Sigmoid colon (tissue), 7 donors: ENCODE data around the gene FIG4. TPM values are rescaled to one million over a fixed set of nuclear protein-coding genes. Genes with fewer than 3 reads are reported as not detected.

Experiments used
- DNase-seq: peaks from one replicate; pipeline ENCODE4 v3.0.0-alpha.2; 2019
- H3K27ac ChIP-seq, 4 donors: fragments of 200-600 bp; sonication (generic); one replicate each; pipeline ENCODE4 v1.5.1; 2016 to 2019; ENCODE audit warnings: mild to moderate bottlenecking in 1 of 4
- H3K27me3 ChIP-seq, 3 donors: fragments of 200-600 bp; sonication (generic); one replicate each; pipeline ENCODE4 v1.5.1; 2019; ENCODE audit warnings: mild to moderate bottlenecking in 1 of 3
- H3K36me3 ChIP-seq, 4 donors: fragments of 200-600 bp; sonication (generic); one replicate each; pipeline ENCODE4 v1.5.1; 2016 to 2019
- H3K4me1 ChIP-seq, 4 donors: fragments of 200-600 bp; sonication (generic); one replicate each; pipeline ENCODE4 v1.5.1; 2017 to 2019
- H3K4me3 ChIP-seq, 4 donors: fragments of 200-600 bp; sonication (generic); one replicate each; pipeline ENCODE4 v1.5.1; 2017 to 2019; ENCODE audit warnings: mild to moderate bottlenecking in 2 of 4, moderate library complexity in 1 of 4
- H3K9me3 ChIP-seq, 4 donors: fragments of 200-600 bp in 3 of 4; sonication (generic) in 3 of 4; one replicate each; pipeline versions ENCODE4 v1.5.1 to v1.6.1; 2013 to 2019
- CTCF ChIP-seq, 4 experiments: fragments of 450-650 bp in 3 of 4; fragments of 200-600 bp in 1 of 4; IDR thresholded peaks; one replicate each; pipeline ENCODE4 v1.5.1; 2016 to 2019; ENCODE audit warnings: antibody characterized with exemption in 4 of 4, mild to moderate bottlenecking in 3 of 4, moderate library complexity in 2 of 4
- EP300 ChIP-seq, 4 donors: sonication (generic); formaldehyde crosslinking; IDR thresholded peaks; one replicate each; pipeline ENCODE4 v1.6.1; 2017; ENCODE audit warnings: antibody characterized with exemption in 4 of 4
- POLR2A ChIP-seq, 2 donors: fragments of 450-650 bp; IDR thresholded peaks; one replicate each; pipeline ENCODE4 v1.6.1; 2016; ENCODE audit warnings: antibody characterized with exemption in 2 of 2, mild to moderate bottlenecking in 2 of 2, moderate library complexity in 2 of 2
- POLR2AphosphoS5 ChIP-seq, 4 donors: sonication (generic); formaldehyde crosslinking; IDR thresholded peaks; one replicate each; pipeline ENCODE4 v1.6.1; 2017; ENCODE audit warnings: antibody characterized with exemption in 4 of 4
- WGBS, 2 donors: extraction: QIAGEN DNeasy Blood & Tissue Kit; methylation state at CpG; one replicate each; pipeline ENCODE4 v1.1.7; 2013; 5-methylcytosine and 5-hydroxymethylcytosine counted together
- intact Hi-C: fragments of 100-400 bp; cut with DNase I; formaldehyde crosslinking; loops from one replicate; pipeline ENCODE4 v1.15.1; 2023
- polyA plus RNA-seq, 3 donors: library from polyadenylated mRNA; stranded (reverse); fragments of 200-250 nt; gene quantifications; one replicate each; pipeline ENCODE4 v1.2.3, GENCODE V29; 2013
- total RNA-seq, 4 donors: library from RNA; depleted of rRNA; stranded (reverse); fragments of >200 nt; gene quantifications; one replicate each; pipeline ENCODE4 v1.1.0, GENCODE V29; 2016
- donor health status: healthy with polysubstance abuse.
- donor health status: Bipolar disorder and iron deficiency.
- donor health status: healthy.

FIG4 gene
- total and polyA plus RNA-seq, 7 donors = 9.8 to 24.1 (median 11.9) TPM

- no peak overlapping the region for H3K27ac ChIP-seq
- intact Hi-C loops = no loop called here
These were observed 4.4 kb upstream of the FIG4 start for GRCh38 chr6:109686566-109687265.

GRCh38 chr6:109687271-109687761 is 3.8 kb upstream of the FIG4 start:
- 40 to 53% methylated on average over 2 of the region's 2 CpGs for WGBS, 2 donors
- no peak overlapping the region for H3K27ac ChIP-seq
- no peaks in the 10 kb centered on the region for H3K27me3 ChIP-seq
- no peak for TF ChIP-seq CTCF (IDR thresholded peaks at IDR 0.05)
- TF ChIP-seq POLR2A (IDR thresholded peaks at IDR 0.05) = no peak
- TF ChIP-seq POLR2AphosphoS5 (IDR thresholded peaks at IDR 0.05) = no peak
- TF ChIP-seq EP300 (IDR thresholded peaks at IDR 0.05) = no peak
- DNase-seq = no peak
- no peaks in the 10 kb centered on the region for H3K36me3 ChIP-seq
- intact Hi-C loops = no loop called here
- H3K4me1 ChIP-seq = peaks cover 0 to 17% (median 9%) of the 10 kb centered on the region in 4 donors
- no peaks in the 10 kb centered on the region for H3K9me3 ChIP-seq
- H3K4me3 ChIP-seq = no peak overlapping the region

More at GRCh38 chr6:109686566-109687265, 4.4 kb upstream of the FIG4 start:
- Histone ChIP-seq H3K4me3 (no peak overlapping the region), H3K4me1 (peaks cover 0 to 11% (median 3%) of the 10 kb centered on the region in 4 donors), H3K9me3 (no peaks in the 10 kb centered on the region), H3K36me3 (no peaks in the 10 kb centered on the region), H3K27me3 (no peaks in the 10 kb centered on the region)
- WGBS, 2 donors = 88 to 99% methylated on average over 1 of the region's 1 CpG
- DNase-seq = no peak
- TF ChIP-seq POLR2AphosphoS5 (IDR thresholded peaks at IDR 0.05) (no peak), EP300 (IDR thresholded peaks at IDR 0.05) (no peak), CTCF (IDR thresholded peaks at IDR 0.05) (no peak)

GRCh38 chr6:109690373-109690736 is 741 bp upstream of the FIG4 start:
- intact Hi-C loops = loop anchor here (5.0 to 10.0 kb wide), 2 partner anchors 208 to 1184 kb away; partner anchors contain the start of genes AMD1 and ZBTB24
- H3K27me3 ChIP-seq = no peaks in the 10 kb centered on the region
- H3K9me3 ChIP-seq = no peaks in the 10 kb centered on the region
- DNase-seq = peak; percentile 81
- peak overlapping the region; percentile 88 to 92 (median 90) for H3K27ac ChIP-seq
- peaks cover 0 to 29% (median 12%) of the 10 kb centered on the region in 4 donors for H3K4me1 ChIP-seq
- no peaks in the 10 kb centered on the region for H3K36me3 ChIP-seq
- peak overlapping the region; percentile 55 to 79 (median 68) for H3K4me3 ChIP-seq
- TF ChIP-seq POLR2AphosphoS5 (IDR thresholded peaks at IDR 0.05) (no peak), CTCF (IDR thresholded peaks at IDR 0.05) (no peak)
- WGBS, 2 donors = 1% methylated on average over 24 of the region's 24 CpGs

- no peaks in the 10 kb centered on the region for H3K27me3 ChIP-seq
- peaks cover 0 to 29% (median 12%) of the 10 kb centered on the region in 4 donors for H3K4me1 ChIP-seq
- intact Hi-C loops = loop anchor here (5.0 to 10.0 kb wide), 2 partner anchors 211 to 1182 kb away; partner anchors contain the start of genes AMD1 and ZBTB24
- TF ChIP-seq CTCF (IDR thresholded peaks at IDR 0.05) (no peak), POLR2AphosphoS5 (IDR thresholded peaks at IDR 0.05) (no peak), POLR2A (IDR thresholded peaks at IDR 0.05) (no peak), EP300 (IDR thresholded peaks at IDR 0.05) (no peak)
- DNase-seq = no peak
- H3K4me3 ChIP-seq = no peak overlapping the region
- H3K36me3 ChIP-seq = no peaks in the 10 kb centered on the region
- no peak overlapping the region for H3K27ac ChIP-seq
- no peaks in the 10 kb centered on the region for H3K9me3 ChIP-seq
These were observed 2.0 kb downstream of the FIG4 start for GRCh38 chr6:109693111-109693510.
